CD14-positive monocyte (primary cell): ENCODE measurements around the gene ENOPH1. TPM values are rescaled to one million over a fixed set of nuclear protein-coding genes. Genes with fewer than 3 reads are reported as not detected.
"Not testable (repeated sequence)": the region's sequence is repeated elsewhere in the genome, so short reads cannot be mapped to it uniquely, and the experiment has no call there.

Experiments
- DNase-seq, 3 donors: peaks; one replicate each; pipeline ENCODE4 v3.0.0-alpha.2; 2011 to 2022
- H2AFZ ChIP-seq: 2 replicates; pipeline ENCODE4 v1.6.0; 2012; ENCODE audit warnings: mild to moderate bottlenecking, low read depth, low read length, inconsistent platforms; ENCODE audit not compliant: insufficient read depth, poor library complexity, severe bottlenecking
- H3K27ac ChIP-seq, 2 donors: 1 replicate in 1 of 2; 2 replicates in 1 of 2; pipeline ENCODE4 v1.5.1; 2012 to 2013; ENCODE audit warnings: low read length in 2 of 2, control low read depth in 1 of 2, inconsistent platforms in 1 of 2, low read depth in 1 of 2, mild to moderate bottlenecking in 1 of 2
- H3K27me3 ChIP-seq, 2 donors: one replicate each; pipeline versions ENCODE4 v1.6.0 to v1.6.1; 2011 to 2013; ENCODE audit warnings: low read length in 2 of 2; ENCODE audit not compliant: control insufficient read depth in 2 of 2, insufficient read depth in 2 of 2
- H3K36me3 ChIP-seq, 2 donors: replicated peaks in 1 of 2; 1 replicate in 1 of 2; 2 replicates in 1 of 2; pipeline versions ENCODE4 v1.5.1 to v1.6.1; 2012 to 2013; ENCODE audit warnings: low read length in 2 of 2, control low read depth in 1 of 2, inconsistent platforms in 1 of 2, mild to moderate bottlenecking in 1 of 2; ENCODE audit not compliant: insufficient read depth in 2 of 2, control insufficient read depth in 1 of 2
- H3K4me1 ChIP-seq, 2 donors: 1 replicate in 1 of 2; 2 replicates in 1 of 2; pipeline versions ENCODE4 v1.5.1 to v1.6.1; 2012 to 2013; ENCODE audit warnings: low read length in 2 of 2, control low read depth in 1 of 2, inconsistent platforms in 1 of 2, mild to moderate bottlenecking in 1 of 2, moderate library complexity in 1 of 2; ENCODE audit not compliant: insufficient read depth in 2 of 2, control insufficient read depth in 1 of 2
- H3K4me2 ChIP-seq: replicated peaks from 2 replicates; pipeline ENCODE3; 2012; ENCODE audit warnings: low read length, moderate library complexity, mild to moderate bottlenecking; ENCODE audit not compliant: poor library complexity, severe bottlenecking; ENCODE audit errors: extremely low read depth
- H3K4me3 ChIP-seq, 3 experiments: fragments of 200-600 bp in 1 of 3; sonication (generic) in 1 of 3; replicated peaks in 1 of 3; 1 replicate in 2 of 3; 2 replicates in 1 of 3; pipeline ENCODE4 v1.5.1; 2011 to 2013; ENCODE audit warnings: low read length in 3 of 3, mild to moderate bottlenecking in 3 of 3, control low read depth in 2 of 3, low read depth in 2 of 3, inconsistent platforms in 1 of 3, moderate library complexity in 1 of 3
- H3K79me2 ChIP-seq: 2 replicates; pipeline ENCODE4 v1.6.0; 2012; ENCODE audit warnings: mild to moderate bottlenecking, control low read depth, inconsistent platforms, low read length, moderate library complexity; ENCODE audit not compliant: insufficient read depth
- H3K9ac ChIP-seq: 2 replicates; pipeline ENCODE4 v1.6.0; 2017; ENCODE audit warnings: low read length, mild to moderate bottlenecking; ENCODE audit not compliant: insufficient read depth, poor library complexity, severe bottlenecking
- H3K9me3 ChIP-seq, 2 donors: replicated peaks in 1 of 2; 1 replicate in 1 of 2; 2 replicates in 1 of 2; pipeline versions ENCODE4 v1.5.1 to v1.6.1; 2012 to 2013; ENCODE audit warnings: low read length in 2 of 2, control low read depth in 1 of 2; ENCODE audit not compliant: control insufficient read depth in 1 of 2, insufficient read depth in 1 of 2
- H4K20me1 ChIP-seq: 2 replicates; pipeline ENCODE4 v1.6.0; 2012; ENCODE audit warnings: mild to moderate bottlenecking, low read length, control low read depth, moderate library complexity; ENCODE audit not compliant: insufficient read depth
- H3K27ac Mint-ChIP-seq, 7 donors: one replicate each; pipeline ENCODE4 v1.8.0; 2020; ENCODE audit warnings: mild to moderate bottlenecking in 7 of 7, mixed read lengths in 7 of 7, moderate library complexity in 6 of 7, inconsistent platforms in 2 of 7
- H3K27me3 Mint-ChIP-seq, 3 donors: one replicate each; pipeline ENCODE4 v1.8.0; 2021 to 2022; ENCODE audit warnings: low read depth in 3 of 3, mild to moderate bottlenecking in 3 of 3, mixed read lengths in 3 of 3, moderate library complexity in 3 of 3, inconsistent platforms in 1 of 3
- H3K36me3 Mint-ChIP-seq, 2 donors: one replicate each; pipeline ENCODE4 v1.8.0; 2020; ENCODE audit warnings: mixed read lengths in 2 of 2, inconsistent platforms in 1 of 2, mild to moderate bottlenecking in 1 of 2
- H3K4me1 Mint-ChIP-seq: one replicate; pipeline ENCODE4 v1.8.0; 2020; ENCODE audit warnings: mild to moderate bottlenecking, mixed read lengths
- H3K4me3 Mint-ChIP-seq, 2 donors: one replicate each; pipeline ENCODE4 v1.8.0; 2020; ENCODE audit warnings: mild to moderate bottlenecking in 2 of 2, mixed read lengths in 2 of 2, moderate library complexity in 1 of 2
- H3K9me3 Mint-ChIP-seq, 7 donors: one replicate each; pipeline ENCODE4 v1.8.0; 2020 to 2022; ENCODE audit warnings: mixed read lengths in 7 of 7, mild to moderate bottlenecking in 6 of 7, moderate library complexity in 6 of 7, inconsistent platforms in 2 of 7
- CTCF ChIP-seq: fragments of 200-600 bp; IDR thresholded peaks from one replicate; pipeline ENCODE4 v1.8.0; 2022; ENCODE audit warnings: antibody characterized with exemption, mild to moderate bottlenecking
- WGBS: methylation state at CpG from one replicate; pipeline ENCODE4 v1.1.5; 2013; ENCODE audit warnings: missing lambda C conversion rate; ENCODE audit not compliant: insufficient coverage; 5-methylcytosine and 5-hydroxymethylcytosine counted together
- intact Hi-C, 2 donors: fragments of 100-400 bp; cut with micrococcal nuclease; formaldehyde crosslinking; loops; one replicate each; pipeline versions ENCODE4 v1.15.0 to v1.15.1; 2023
- polyA plus RNA-seq, 3 donors: library from polyadenylated mRNA; depleted of rRNA in 1 of 3; unstranded in 2 of 3; stranded (reverse) in 1 of 3; fragments of 300-500 nt in 2 of 3; fragments of >200 nt in 1 of 3; fragmentation: Illumina TruSeq in 2 of 3; gene quantifications; 1 replicate in 2 of 3; 2 replicates in 1 of 3; pipeline ENCODE4 v1.2.3, GENCODE V29; 2012 to 2021

ENOPH1 gene
- polyA plus RNA-seq, 3 donors = 6.1 to 23.4 (median 22.0) TPM

DNA sequence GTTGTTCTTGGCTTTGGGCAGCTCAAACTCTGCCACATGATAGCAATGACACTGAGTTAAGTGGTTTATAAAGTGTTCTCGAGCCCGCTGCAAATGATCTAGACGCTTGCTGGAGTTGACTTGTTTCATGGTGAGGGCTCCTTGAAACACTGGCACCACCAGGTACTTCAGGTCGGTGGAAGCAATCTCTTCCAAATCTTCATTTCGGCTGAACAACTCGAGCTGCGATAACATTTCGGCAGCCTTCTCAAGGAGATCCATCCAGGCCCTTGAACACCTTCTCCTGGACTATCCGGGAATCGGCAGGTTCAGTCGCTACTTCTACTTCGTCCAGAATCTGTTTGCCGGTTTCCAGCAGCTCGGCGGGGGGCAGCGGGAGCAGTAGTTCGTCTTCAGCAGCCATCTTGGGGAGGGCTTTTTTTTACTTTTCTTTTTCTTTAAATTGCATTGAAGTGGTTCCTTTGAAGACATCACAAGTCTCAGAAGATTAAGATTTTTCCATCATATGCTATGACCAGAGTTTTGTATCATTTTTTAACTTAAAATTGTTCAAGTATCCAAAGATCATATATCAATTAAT, 28.1 kb upstream of the ENOPH1 start:
- no peaks in the 10 kb centered on the region for H4K20me1 ChIP-seq
- no peaks in the 10 kb centered on the region for H3K9me3 ChIP-seq
- H3K27me3 Mint-ChIP-seq = peaks cover 0 to 3% (median 2%) of the 10 kb centered on the region in 3 donors
- H3K27ac ChIP-seq = no peak overlapping the region
- peaks cover 0 to 7% (median 5%) of the 10 kb centered on the region in 7 donors for H3K9me3 Mint-ChIP-seq
- 94% methylated on average over 9 of the region's 17 CpGs for WGBS
- no peak overlapping the region for H3K9ac ChIP-seq
- H3K36me3 ChIP-seq = no peaks in the 10 kb centered on the region
- no peaks in the 10 kb centered on the region for H3K27me3 ChIP-seq
- intact Hi-C loops = no loop called here
- H3K4me1 ChIP-seq = no peaks in the 10 kb centered on the region
- DNase-seq = no peak
- H3K36me3 Mint-ChIP-seq = no peaks in the 10 kb centered on the region
- TF ChIP-seq CTCF = no peak
- H3K4me3 ChIP-seq = no peak overlapping the region
- H2AFZ ChIP-seq = no peak overlapping the region
- no peak overlapping the region for H3K27ac Mint-ChIP-seq
- H3K79me2 ChIP-seq = no peaks in the 10 kb centered on the region
- no peaks in the 10 kb centered on the region for H3K4me1 Mint-ChIP-seq
- H3K4me2 ChIP-seq = no peak overlapping the region
- H3K4me3 Mint-ChIP-seq = no peak overlapping the region

- no peak overlapping the region for H3K27ac ChIP-seq
- H3K9ac ChIP-seq = no peak overlapping the region
- no peak overlapping the region for H3K27ac Mint-ChIP-seq
- H3K36me3 ChIP-seq = no peaks in the 10 kb centered on the region
- no peaks in the 10 kb centered on the region for H3K27me3 ChIP-seq
- no peak for TF ChIP-seq CTCF
- no peak for DNase-seq
- no CpG with 5 or more reads among the region's 1 CpG for whole genome bisulfite sequencing
- H3K27me3 Mint-ChIP-seq = peaks cover 2 to 3% (median 2%) of the 10 kb centered on the region in 3 donors
- H3K4me2 ChIP-seq = no peak overlapping the region
- no peaks in the 10 kb centered on the region for H3K9me3 ChIP-seq
- no peaks in the 10 kb centered on the region for H3K79me2 ChIP-seq
- H3K36me3 Mint-ChIP-seq = no peaks in the 10 kb centered on the region
- H3K4me3 Mint-ChIP-seq = no peak overlapping the region
- H3K9me3 Mint-ChIP-seq = peaks cover 0 to 11% (median 5%) of the 10 kb centered on the region in 7 donors
- H3K4me1 Mint-ChIP-seq = no peaks in the 10 kb centered on the region
- intact Hi-C loops = no loop called here
- H4K20me1 ChIP-seq = no peaks in the 10 kb centered on the region
- H3K4me1 ChIP-seq = no peaks in the 10 kb centered on the region
- H2AFZ ChIP-seq = no peak overlapping the region
- H3K4me3 ChIP-seq = no peak overlapping the region
Observed at GRCh38 chr4:82403725-82404124, 26.7 kb upstream of the ENOPH1 start.

GRCh38 chr4:82415061-82415460, 15.3 kb upstream of the ENOPH1 start:
- H3K79me2 ChIP-seq, H3K4me1 ChIP-seq, H4K20me1 ChIP-seq, H3K4me3 Mint-ChIP-seq, H3K27me3 ChIP-seq, H3K27me3 Mint-ChIP-seq, H3K4me2 ChIP-seq, H3K9me3 Mint-ChIP-seq, H2AFZ ChIP-seq, intact Hi-C loops, H3K36me3 Mint-ChIP-seq, H3K36me3 ChIP-seq, H3K4me3 ChIP-seq, H3K9ac ChIP-seq, H3K9me3 ChIP-seq, H3K27ac ChIP-seq, H3K4me1 Mint-ChIP-seq, DNase-seq: not testable (repeated sequence)
- peak overlapping the region in 2 of 7 donors; percentile 45 to 48 for H3K27ac Mint-ChIP-seq
- WGBS = 70% methylated on average over 7 of the region's 11 CpGs
